ENCODE data around the gene FRY.

FRY gene

DNA sequence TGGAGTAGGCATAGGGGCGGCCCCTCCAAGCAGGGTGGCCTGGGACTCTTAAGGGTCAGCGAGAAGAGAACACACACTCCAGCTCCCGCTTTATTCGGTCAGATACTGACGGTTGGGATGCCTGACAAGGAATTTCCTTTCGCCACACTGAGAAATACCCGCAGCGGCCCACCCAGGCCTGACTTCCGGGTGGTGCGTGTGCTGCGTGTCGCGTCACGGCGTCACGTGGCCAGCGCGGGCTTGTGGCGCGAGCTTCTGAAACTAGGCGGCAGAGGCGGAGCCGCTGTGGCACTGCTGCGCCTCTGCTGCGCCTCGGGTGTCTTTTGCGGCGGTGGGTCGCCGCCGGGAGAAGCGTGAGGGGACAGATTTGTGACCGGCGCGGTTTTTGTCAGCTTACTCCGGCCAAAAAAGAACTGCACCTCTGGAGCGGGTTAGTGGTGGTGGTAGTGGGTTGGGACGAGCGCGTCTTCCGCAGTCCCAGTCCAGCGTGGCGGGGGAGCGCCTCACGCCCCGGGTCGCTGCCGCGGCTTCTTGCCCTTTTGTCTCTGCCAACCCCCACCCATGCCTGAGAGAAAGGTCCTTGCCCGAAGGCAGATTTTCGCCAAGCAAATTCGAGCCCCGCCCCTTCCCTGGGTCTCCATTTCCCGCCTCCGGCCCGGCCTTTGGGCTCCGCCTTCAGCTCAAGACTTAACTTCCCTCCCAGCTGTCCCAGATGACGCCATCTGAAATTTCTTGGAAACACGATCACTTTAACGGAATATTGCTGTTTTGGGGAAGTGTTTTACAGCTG lies 283.9 kb downstream of the FRY start, which contains the start of the genes BRCA2 and ZAR1L:
Gene BRCA2 (plus strand): TSS at position 271 of the 790 bp plus-strand sequence. CDS start 953 bp downstream, outside the sequence.
Gene ZAR1L (minus strand): TSS at position 126 of the 790 bp plus-strand sequence. CDS start 3,438 bp downstream, outside the sequence.
- peak; percentile 95 for DNase-seq

DNA sequence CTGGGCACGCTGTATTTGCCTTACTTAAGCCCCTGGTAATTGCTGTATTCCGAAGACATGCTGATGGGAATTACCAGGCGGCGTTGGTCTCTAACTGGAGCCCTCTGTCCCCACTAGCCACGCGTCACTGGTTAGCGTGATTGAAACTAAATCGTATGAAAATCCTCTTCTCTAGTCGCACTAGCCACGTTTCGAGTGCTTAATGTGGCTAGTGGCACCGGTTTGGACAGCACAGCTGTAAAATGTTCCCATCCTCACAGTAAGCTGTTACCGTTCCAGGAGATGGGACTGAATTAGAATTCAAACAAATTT lies 284.4 kb downstream of the FRY start:
- no peak for DNase-seq

DNA sequence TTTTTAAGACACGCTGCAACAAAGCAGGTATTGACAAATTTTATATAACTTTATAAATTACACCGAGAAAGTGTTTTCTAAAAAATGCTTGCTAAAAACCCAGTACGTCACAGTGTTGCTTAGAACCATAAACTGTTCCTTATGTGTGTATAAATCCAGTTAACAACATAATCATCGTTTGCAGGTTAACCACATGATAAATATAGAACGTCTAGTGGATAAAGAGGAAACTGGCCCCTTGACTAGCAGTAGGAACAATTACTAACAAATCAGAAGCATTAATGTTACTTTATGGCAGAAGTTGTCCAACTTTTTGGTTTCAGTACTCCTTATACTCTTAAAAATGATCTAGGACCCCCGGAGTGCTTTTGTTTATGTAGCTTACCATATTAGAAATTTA lies 284.9 kb downstream of the FRY start:
- no peak for DNase-seq

DNA sequence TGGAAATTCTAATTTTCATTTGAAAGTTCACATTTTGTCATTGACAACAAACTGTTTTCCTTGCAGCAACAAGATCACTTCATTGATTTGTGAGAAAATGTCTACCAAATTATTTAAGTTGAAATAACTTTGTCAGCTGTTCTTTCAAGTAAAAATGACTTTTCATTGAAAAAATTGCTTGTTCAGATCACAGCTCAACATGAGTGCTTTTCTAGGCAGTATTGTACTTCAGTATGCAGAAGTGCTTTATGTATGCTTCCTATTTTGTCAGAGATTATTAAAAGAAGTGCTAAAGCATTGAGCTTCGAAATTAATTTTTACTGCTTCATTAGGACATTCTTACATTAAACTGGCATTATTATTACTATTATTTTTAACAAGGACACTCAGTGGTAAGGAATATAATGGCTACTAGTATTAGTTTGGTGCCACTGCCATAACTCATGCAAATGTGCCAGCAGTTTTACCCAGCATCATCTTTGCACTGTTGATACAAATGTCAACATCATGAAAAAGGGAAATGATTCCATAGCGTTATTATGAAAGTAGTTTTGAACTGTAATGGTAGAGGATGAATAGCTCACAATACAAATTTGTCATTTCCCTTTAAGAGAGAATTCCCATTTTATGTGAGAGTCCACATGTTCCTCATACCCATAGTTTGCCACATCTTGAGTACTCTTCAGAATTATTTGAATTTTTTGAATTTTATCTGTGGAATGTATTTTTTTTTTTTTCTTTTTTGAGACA lies 286.3 kb downstream of the FRY start:
- DNase-seq = no peak

DNA sequence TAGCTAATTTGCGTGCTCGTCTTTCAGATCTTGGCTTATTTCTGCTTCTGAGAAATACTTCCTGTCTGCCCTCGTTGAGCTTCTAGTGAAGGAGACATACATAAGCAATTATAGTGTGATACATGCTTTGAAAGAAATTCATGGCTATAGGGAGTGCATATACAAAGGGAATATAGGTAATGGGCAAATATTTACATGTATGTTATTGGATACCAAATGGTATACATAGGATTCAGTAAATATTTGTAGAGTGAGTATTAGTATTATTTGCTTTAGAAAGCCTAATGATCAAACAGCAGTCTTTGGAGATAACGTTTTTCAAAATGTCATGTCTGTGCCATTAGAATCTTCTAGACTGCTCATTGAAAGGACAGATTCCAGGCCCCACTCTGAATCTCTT lies 289.0 kb downstream of the FRY start:
- DNase-seq = no peak

DNA sequence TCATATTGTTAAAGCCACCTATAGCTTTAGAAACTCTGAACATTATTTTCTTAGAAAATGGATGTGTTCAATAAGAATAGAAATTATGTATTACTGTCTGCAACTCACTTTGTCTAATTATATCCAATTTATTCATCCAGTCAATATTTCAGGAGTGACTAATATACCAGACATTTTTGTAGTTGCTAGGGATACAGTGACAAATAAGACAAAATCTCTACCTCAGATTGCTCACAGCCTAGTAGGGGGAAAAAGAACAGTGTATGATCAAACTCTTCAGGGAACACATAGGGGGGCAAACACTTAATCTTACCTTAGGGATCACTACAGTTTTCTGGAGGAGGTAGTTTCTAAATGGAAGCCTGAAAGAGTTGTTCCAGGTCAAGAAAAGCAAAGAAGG lies 292.3 kb downstream of the FRY start:
- DNase-seq = no peak

DNA sequence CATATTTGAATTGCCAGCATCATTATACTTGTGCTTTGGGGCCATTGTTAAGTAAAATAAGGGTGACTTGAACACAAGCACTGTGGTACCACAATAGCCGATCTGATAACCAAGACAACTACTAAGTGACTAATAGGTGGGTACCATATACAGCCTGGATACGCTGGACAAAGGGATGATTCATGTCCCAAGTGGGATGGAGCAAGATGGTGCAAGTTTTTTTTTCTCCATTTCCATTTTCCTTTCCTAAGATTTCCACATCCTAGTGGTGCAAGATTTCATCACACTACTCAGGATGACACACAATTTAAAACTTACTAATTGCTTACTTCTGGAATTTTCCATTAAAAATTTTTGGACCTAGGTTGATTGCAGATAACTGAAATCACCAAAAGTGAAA lies 298.9 kb downstream of the FRY start:
- no peak for DNase-seq

DNA sequence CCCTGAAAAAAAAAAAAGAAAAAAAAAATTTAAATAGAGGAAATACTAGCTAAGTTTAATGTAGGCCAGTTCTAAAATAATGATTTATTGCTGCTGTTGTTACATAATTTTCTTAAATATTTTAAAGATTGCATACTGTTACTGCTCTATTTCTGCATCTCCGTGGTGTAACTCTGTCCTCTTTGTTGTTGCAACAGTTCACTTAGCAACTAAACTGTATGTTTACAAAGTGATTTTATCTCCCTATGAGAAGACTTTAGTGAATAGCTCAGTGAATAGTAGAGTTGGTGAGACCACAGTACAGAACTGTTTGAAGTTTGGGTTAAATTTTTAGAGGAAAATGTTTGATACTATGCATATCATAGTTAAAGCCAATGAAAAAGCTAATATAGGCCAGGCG lies 303.1 kb downstream of the FRY start:
- DNase-seq = no peak

DNA sequence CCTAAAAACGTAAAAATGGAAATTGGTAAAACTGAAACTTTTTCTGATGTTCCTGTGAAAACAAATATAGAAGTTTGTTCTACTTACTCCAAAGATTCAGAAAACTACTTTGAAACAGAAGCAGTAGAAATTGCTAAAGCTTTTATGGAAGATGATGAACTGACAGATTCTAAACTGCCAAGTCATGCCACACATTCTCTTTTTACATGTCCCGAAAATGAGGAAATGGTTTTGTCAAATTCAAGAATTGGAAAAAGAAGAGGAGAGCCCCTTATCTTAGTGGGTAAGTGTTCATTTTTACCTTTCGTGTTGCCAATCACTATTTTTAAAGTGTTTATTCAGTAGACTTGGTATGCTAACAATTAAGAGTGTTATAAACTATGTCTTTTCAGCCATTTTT lies 309.3 kb downstream of the FRY start:
- DNase-seq = no peak

DNA sequence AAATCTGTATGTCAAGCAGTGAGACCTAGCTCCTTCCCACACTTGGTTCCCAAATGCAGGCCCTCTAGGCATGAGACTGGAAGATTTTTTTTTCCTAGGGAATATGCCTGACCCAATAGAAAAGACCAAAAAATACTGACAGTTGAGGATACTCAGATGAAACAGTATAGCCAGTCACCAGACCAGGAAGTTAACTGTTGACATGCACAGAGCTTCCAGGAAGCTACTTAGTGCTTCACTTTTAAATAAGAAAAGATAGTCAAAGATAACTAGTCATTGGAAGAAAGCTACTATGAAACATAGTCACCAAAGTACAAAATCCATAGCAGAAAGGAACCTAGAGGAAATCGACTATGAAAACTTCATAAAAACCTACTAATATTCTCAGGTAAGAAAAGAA lies 316.1 kb downstream of the FRY start:
- DNase-seq = no peak
